HepG2 (cell line): ENCODE results near the gene PRR19. TPM values are rescaled to one million over a fixed set of nuclear protein-coding genes. Genes with fewer than 3 reads are reported as not detected.

Experiments
- DBP ChIP-seq: sonication (generic); formaldehyde crosslinking; IDR thresholded peaks from 2 replicates; pipeline ENCODE4 v1.4.0; 2020; ENCODE audit warnings: missing genetic modification reagents; ENCODE audit errors: not compliant biosample characterization
- LCORL ChIP-seq, 2 experiments: fragments of 450-650 bp in 1 of 2; sonication (generic) in 1 of 2; formaldehyde crosslinking in 1 of 2; IDR thresholded peaks; 2 replicates each; pipeline versions ENCODE4 v1.5.0 to v1.6.1; 2017 to 2020; ENCODE audit warnings: antibody characterized with exemption in 1 of 2, missing genetic modification reagents in 1 of 2
- POLR2AphosphoS2 ChIP-seq: IDR thresholded peaks from 2 replicates; pipeline ENCODE4 v1.6.1; 2011; ENCODE audit warnings: low read depth, low read length, improper control_type of control experiment
- ZFP62 ChIP-seq: sonication (generic); formaldehyde crosslinking; IDR thresholded peaks from 2 replicates; pipeline ENCODE4 v1.4.0; 2020; ENCODE audit warnings: missing genetic modification reagents
- ZNF652 ChIP-seq: IDR thresholded peaks from 2 replicates; pipeline ENCODE4 v1.6.1; 2016; ENCODE audit warnings: low read depth, borderline replicate concordance
- ZNF710 ChIP-seq: sonication (generic); formaldehyde crosslinking; IDR thresholded peaks from 2 replicates; pipeline ENCODE4 v1.5.0; 2020; ENCODE audit warnings: mild to moderate bottlenecking, missing genetic modification reagents, borderline replicate concordance
- polyA plus RNA-seq, 8 experiments: library from polyadenylated mRNA; depleted of rRNA in 3 of 8; stranded (reverse) in 7 of 8; unstranded in 1 of 8; fragments of >200 nt; fragmentation: Illumina TruSeq in 4 of 8; extraction: Trizol in 4 of 8; gene quantifications; 2 replicates each; pipeline versions ENCODE4 v1.2.1 to v1.2.3, GENCODE V29; 2011 to 2016; ENCODE audit warnings: low read depth in 4 of 8, missing spikeins in 1 of 8, mixed read lengths in 1 of 8; ENCODE audit not compliant: insufficient read depth in 1 of 8
- total RNA-seq, 5 experiments: library from RNA; depleted of rRNA; stranded (reverse); fragments of >200 nt; fragmentation: Illumina TruSeq; extraction: Trizol; gene quantifications; 2 replicates each; pipeline ENCODE4 v1.2.3, GENCODE V29; 2016; ENCODE audit warnings: low read depth in 1 of 5
- TF ChIP-seq, protein P1 (sequence below): sonication (generic); formaldehyde crosslinking; IDR thresholded peaks from 2 replicates; pipeline ENCODE4 v1.4.0; 2020; ENCODE audit warnings: missing genetic modification reagents, borderline replicate concordance
- TF ChIP-seq, protein P2 (sequence below), 2 experiments: sonication (generic) in 1 of 2; formaldehyde crosslinking in 1 of 2; IDR thresholded peaks; 2 replicates each; pipeline versions ENCODE4 v1.4.0 to v1.6.1; 2016 to 2020; ENCODE audit warnings: borderline replicate concordance in 1 of 2, low read depth in 1 of 2, mild to moderate bottlenecking in 1 of 2, missing genetic modification reagents in 1 of 2

PRR19 gene
- total and polyA plus RNA-seq, 2 of the 13 experiments (the other 11 are each of a cell fraction or from before 2014, with no cell fraction given) = 0.21 to 0.33 TPM

DNA sequence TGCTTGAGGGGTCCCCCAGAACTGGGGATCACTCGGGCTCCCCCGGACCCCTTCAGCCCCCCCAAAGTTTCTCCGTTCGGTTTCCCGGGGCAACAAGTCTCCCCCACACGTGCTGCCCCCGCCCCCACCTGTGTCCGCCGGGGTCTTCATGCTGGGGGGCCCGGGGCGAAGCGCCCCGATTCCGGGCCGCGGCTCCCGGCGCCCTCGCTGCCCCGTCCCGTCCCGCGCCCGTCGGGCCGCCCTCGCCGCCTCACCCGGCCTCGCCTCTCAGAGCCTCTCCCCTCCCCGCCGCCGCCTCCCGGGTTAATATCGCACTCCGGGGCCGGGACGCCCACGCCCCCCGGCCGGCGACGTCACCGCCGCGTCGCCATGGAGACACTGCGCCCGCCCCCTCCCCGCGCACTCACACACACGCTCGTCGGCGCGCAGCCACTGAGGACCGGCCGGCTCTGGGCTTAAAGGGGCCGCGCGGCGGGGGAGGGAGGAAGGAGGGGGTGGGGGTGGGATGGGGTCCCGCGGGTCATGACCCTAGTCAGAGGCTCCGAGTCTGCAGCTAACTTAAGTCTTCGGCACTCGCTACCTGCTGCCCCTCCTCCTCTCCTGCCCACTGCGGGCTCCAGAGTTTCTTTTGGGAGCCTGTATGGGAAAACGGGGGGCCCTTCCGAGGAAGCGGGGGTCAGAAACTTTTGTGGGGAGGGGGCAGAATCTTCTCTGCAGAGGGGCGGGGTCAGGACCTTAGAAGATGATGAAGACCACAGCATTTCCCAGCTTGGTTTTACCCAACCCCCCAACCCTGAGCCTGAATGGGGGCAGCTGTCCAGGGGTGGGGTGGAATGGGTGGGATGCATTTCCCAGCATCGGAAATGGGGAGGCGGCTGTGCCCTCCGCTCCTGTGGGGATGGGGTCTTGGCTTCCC is 46.8 kb upstream of the PRR19 start, which contains the start of gene ERF (continued):
- TF ChIP-seq, protein P1, sequence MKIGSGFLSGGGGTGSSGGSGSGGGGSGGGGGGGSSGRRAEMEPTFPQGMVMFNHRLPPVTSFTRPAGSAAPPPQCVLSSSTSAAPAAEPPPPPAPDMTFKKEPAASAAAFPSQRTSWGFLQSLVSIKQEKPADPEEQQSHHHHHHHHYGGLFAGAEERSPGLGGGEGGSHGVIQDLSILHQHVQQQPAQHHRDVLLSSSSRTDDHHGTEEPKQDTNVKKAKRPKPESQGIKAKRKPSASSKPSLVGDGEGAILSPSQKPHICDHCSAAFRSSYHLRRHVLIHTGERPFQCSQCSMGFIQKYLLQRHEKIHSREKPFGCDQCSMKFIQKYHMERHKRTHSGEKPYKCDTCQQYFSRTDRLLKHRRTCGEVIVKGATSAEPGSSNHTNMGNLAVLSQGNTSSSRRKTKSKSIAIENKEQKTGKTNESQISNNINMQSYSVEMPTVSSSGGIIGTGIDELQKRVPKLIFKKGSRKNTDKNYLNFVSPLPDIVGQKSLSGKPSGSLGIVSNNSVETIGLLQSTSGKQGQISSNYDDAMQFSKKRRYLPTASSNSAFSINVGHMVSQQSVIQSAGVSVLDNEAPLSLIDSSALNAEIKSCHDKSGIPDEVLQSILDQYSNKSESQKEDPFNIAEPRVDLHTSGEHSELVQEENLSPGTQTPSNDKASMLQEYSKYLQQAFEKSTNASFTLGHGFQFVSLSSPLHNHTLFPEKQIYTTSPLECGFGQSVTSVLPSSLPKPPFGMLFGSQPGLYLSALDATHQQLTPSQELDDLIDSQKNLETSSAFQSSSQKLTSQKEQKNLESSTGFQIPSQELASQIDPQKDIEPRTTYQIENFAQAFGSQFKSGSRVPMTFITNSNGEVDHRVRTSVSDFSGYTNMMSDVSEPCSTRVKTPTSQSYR (CRISPR knock-in tag) = 0 out of 2 replicates have a peak, but pooled peaks have one; percentile 26
- no peak for TF ChIP-seq POLR2AphosphoS2
- TF ChIP-seq, protein P2, sequence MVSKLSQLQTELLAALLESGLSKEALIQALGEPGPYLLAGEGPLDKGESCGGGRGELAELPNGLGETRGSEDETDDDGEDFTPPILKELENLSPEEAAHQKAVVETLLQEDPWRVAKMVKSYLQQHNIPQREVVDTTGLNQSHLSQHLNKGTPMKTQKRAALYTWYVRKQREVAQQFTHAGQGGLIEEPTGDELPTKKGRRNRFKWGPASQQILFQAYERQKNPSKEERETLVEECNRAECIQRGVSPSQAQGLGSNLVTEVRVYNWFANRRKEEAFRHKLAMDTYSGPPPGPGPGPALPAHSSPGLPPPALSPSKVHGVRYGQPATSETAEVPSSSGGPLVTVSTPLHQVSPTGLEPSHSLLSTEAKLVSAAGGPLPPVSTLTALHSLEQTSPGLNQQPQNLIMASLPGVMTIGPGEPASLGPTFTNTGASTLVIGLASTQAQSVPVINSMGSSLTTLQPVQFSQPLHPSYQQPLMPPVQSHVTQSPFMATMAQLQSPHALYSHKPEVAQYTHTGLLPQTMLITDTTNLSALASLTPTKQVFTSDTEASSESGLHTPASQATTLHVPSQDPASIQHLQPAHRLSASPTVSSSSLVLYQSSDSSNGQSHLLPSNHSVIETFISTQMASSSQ (IDR thresholded peaks at IDR 0.05; ENCODE audit: low read depth) = no peak
- TF ChIP-seq, protein P2 (CRISPR knock-in tag; IDR thresholded peaks at IDR 0.05; ENCODE audit: borderline replicate concordance) = no peak
- TF ChIP-seq ZNF710 (CRISPR knock-in tag) = no peak
- TF ChIP-seq ZFP62 (CRISPR knock-in tag) = no peak
- TF ChIP-seq LCORL (IDR thresholded peaks at IDR 0.05) = no peak
- no peak for TF ChIP-seq LCORL (CRISPR knock-in tag; IDR thresholded peaks at IDR 0.05)
- TF ChIP-seq DBP = no peak
- TF ChIP-seq ZNF652 (CRISPR knock-in tag) = 0 out of 2 replicates have a peak, but pooled peaks have one; percentile 22
